Measurements from ENCODE around the gene RAF1.

- TF ChIP-seq CTCF (conservative IDR thresholded peaks at IDR 0.05; ENCODE audit: low read depth, low read length), result no peak
- TF ChIP-seq EZH2 (IDR thresholded peaks at IDR 0.05; ENCODE audit: borderline replicate concordance, low read depth, low read length, poor library complexity, severe bottlenecking), result no peak
These were observed 7.2 kb upstream of the RAF1 start for GRCh38 chr3:12671120-12671450.

Data from A673 (cell line).